WTC11 (cell line): Measurements from ENCODE around the gene NEAT1. TPM values are rescaled to one million over a fixed set of nuclear protein-coding genes. Genes with fewer than 3 reads are reported as not detected.
"Not testable (repeated sequence)": the region's sequence is repeated elsewhere in the genome, so short reads cannot be mapped to it uniquely, and the experiment has no call there.

Experiments used
- ATAC-seq: fragments of 200-7000 bp; cut with Tn5 transposase; 2 replicates; pipeline ENCODE4 v1.10.0; 2021; ENCODE audit warnings: mild to moderate bottlenecking, moderate library complexity
- CTCF ChIA-PET: fragments of 300-600 bp; sonication (Branson Sonifier 250); formaldehyde crosslinking; loops from one replicate; lab custom pipeline; 2021; ENCODE audit warnings: antibody characterized with exemption; lab: Charles Lee
- POLR2A ChIA-PET: fragments of 350-600 bp; sonication (Branson Sonifier 250); formaldehyde crosslinking; loops from one replicate; lab custom pipeline; 2021; ENCODE audit warnings: antibody characterized with exemption; lab: Charles Lee
- DNase-seq: peaks from one replicate; pipeline ENCODE4 v3.0.0; 2021; ENCODE audit warnings: low spot score
- H3K27ac Mint-ChIP-seq: 2 replicates; pipeline ENCODE4 v1.8.0; 2021; ENCODE audit warnings: mixed read lengths
- H3K27me3 Mint-ChIP-seq: 2 replicates; pipeline ENCODE4 v1.8.0; 2021; ENCODE audit warnings: low read depth, mild to moderate bottlenecking, moderate library complexity, mixed read lengths
- H3K36me3 Mint-ChIP-seq: 2 replicates; pipeline ENCODE4 v1.8.0; 2021; ENCODE audit warnings: mixed read lengths
- H3K4me1 Mint-ChIP-seq: 2 replicates; pipeline ENCODE4 v1.8.0; 2022; ENCODE audit warnings: mixed read lengths
- H3K4me3 Mint-ChIP-seq: 2 replicates; pipeline ENCODE4 v1.8.0; 2021; ENCODE audit warnings: mild to moderate bottlenecking, moderate library complexity, mixed read lengths
- H3K9me3 Mint-ChIP-seq: 2 replicates; pipeline ENCODE4 v1.8.0; 2021; ENCODE audit warnings: mixed read lengths
- CBFB ChIP-seq: sonication (generic); formaldehyde crosslinking; IDR thresholded peaks from 2 replicates; pipeline ENCODE4 v1.8.1; 2022; ENCODE audit warnings: mild to moderate bottlenecking, low read depth, missing genetic modification reagents
- CTCF ChIP-seq: fragments of 200-600 bp; IDR thresholded peaks from 2 replicates; pipeline ENCODE4 v1.8.0; 2022; ENCODE audit warnings: antibody characterized with exemption
- ELF4 ChIP-seq: sonication (generic); formaldehyde crosslinking; IDR thresholded peaks from 2 replicates; pipeline ENCODE4 v1.8.1; 2022; ENCODE audit warnings: low read depth, mild to moderate bottlenecking, moderate library complexity, missing genetic modification reagents
- FOXK1 ChIP-seq: sonication (generic); formaldehyde crosslinking; IDR thresholded peaks from 2 replicates; pipeline ENCODE4 v1.8.0; 2022; ENCODE audit warnings: mild to moderate bottlenecking, moderate library complexity, missing genetic modification reagents
- FOXP4 ChIP-seq: sonication (generic); formaldehyde crosslinking; IDR thresholded peaks from 2 replicates; pipeline ENCODE4 v1.8.0; 2022; ENCODE audit warnings: mild to moderate bottlenecking, missing genetic modification reagents
- HMGXB4 ChIP-seq: sonication (generic); formaldehyde crosslinking; IDR thresholded peaks from 2 replicates; pipeline ENCODE4 v1.8.1; 2023; ENCODE audit warnings: mild to moderate bottlenecking, moderate library complexity, missing genetic modification reagents
- MYBL2 ChIP-seq: sonication (generic); formaldehyde crosslinking; IDR thresholded peaks from 2 replicates; pipeline ENCODE4 v1.8.1; 2023; ENCODE audit warnings: mild to moderate bottlenecking, moderate library complexity, missing genetic modification reagents
- TCF7 ChIP-seq: sonication (generic); formaldehyde crosslinking; IDR thresholded peaks from 2 replicates; pipeline ENCODE4 v1.8.0; 2022; ENCODE audit warnings: mild to moderate bottlenecking, low read depth, missing genetic modification reagents, moderate library complexity
- TEAD4 ChIP-seq: sonication (generic); formaldehyde crosslinking; IDR thresholded peaks from 2 replicates; pipeline ENCODE4 v1.8.0; 2022; ENCODE audit warnings: mild to moderate bottlenecking, missing genetic modification reagents
- ZBTB21 ChIP-seq: sonication (generic); formaldehyde crosslinking; IDR thresholded peaks from 2 replicates; pipeline ENCODE4 v1.8.1; 2023; ENCODE audit warnings: mild to moderate bottlenecking, missing genetic modification reagents, borderline replicate concordance
- ZNF423 ChIP-seq: fragments of 250-450 bp; sonication (Bioruptor Pico); IDR thresholded peaks from 2 replicates; pipeline ENCODE4 v2.1.2; 2022; ENCODE audit warnings: mild to moderate bottlenecking, moderate library complexity
- total RNA-seq: library from RNA; stranded (reverse); gene quantifications from 3 replicates; pipeline ENCODE4 v1.2.3, GENCODE V29; 2021
- TF ChIP-seq, protein P1 (sequence below): fragments of 250-450 bp; sonication (Bioruptor Pico); IDR thresholded peaks from 2 replicates; pipeline ENCODE4 v1.8.0; 2021; ENCODE audit warnings: mild to moderate bottlenecking
- TF ChIP-seq, protein P2 (sequence below): sonication (generic); formaldehyde crosslinking; conservative IDR thresholded peaks from 2 replicates; pipeline ENCODE4 v1.8.1; 2023; ENCODE audit warnings: mild to moderate bottlenecking, low read depth, missing genetic modification reagents, moderate library complexity
- TF ChIP-seq, protein P3 (sequence below): sonication (generic); formaldehyde crosslinking; IDR thresholded peaks from 2 replicates; pipeline ENCODE4 v1.8.1; 2022; ENCODE audit warnings: mild to moderate bottlenecking, missing genetic modification reagents, moderate library complexity, borderline replicate concordance

The NEAT1 gene
- total RNA-seq, 1 experiment from 2014 or later: 38.1 TPM

DNA sequence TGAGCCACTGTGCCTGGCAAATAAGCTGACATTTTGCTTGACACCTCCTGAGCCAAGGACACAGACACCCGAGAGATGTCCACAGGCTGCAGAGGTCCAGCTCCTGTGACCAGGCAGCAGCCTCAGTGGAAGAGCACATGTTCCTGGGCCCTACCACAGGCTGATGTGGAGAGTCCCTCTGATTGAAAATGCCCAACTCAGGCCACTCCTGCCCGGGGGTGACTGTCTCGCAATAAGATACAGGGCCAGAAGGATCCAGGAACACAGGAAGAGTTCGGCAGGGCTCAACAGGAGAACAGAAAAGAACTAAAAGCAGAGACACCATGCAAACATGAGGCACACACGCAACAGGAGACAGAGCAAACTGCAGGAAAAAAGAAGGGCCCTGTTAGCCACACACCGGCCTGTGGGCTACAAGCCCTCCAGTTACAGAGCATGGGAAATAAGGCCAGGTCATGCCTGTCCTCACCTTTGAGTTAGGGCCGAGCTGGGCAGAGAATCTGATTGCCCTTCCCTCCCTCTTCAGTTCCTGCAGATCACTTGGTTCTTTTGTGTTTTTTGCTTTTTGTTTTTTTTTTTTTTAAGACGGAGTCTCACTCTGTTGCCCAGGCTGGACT, 47.9 kb downstream of the NEAT1 start (continued):
- TF ChIP-seq FOXP4 (CRISPR knock-in tag) (no peak), ZNF423 (CRISPR knock-in tag) (no peak), ELF4 (no peak), TEAD4 (CRISPR knock-in tag) (no peak)
- TF ChIP-seq, protein P1, sequence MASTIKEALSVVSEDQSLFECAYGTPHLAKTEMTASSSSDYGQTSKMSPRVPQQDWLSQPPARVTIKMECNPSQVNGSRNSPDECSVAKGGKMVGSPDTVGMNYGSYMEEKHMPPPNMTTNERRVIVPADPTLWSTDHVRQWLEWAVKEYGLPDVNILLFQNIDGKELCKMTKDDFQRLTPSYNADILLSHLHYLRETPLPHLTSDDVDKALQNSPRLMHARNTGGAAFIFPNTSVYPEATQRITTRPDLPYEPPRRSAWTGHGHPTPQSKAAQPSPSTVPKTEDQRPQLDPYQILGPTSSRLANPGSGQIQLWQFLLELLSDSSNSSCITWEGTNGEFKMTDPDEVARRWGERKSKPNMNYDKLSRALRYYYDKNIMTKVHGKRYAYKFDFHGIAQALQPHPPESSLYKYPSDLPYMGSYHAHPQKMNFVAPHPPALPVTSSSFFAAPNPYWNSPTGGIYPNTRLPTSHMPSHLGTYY (CRISPR knock-in tag): no peak
- TF ChIP-seq, all 79 proteins: peak for 0

DNA sequence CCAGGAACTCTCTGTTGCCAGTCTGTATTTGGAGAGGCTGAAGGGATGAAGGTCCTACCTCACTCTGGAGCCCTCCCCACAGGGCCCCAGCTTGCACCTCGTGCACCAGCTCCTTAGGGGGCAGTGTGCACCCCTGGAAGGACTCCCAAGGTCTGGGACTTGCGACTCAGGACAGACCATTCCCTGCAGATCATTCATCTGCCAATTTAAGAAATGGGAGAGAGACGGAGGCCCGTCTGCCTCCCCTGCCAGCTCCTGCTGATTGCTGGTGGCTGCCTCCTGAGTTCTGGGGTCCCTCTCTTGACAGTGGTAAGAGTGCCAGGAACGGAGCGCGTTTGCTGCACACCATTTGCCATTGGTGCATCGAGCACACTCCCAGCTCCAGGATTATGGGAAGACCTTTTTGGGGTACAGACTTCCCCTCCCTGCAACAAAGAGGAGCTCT, 48.9 kb downstream of the NEAT1 start:
- Mint-ChIP-seq H3K27ac (no peak overlapping the region), H3K36me3 (no peaks in the 10 kb centered on the region), H3K9me3 (no peaks in the 10 kb centered on the region), H3K4me3 (no peak overlapping the region), H3K4me1 (peaks cover 3% of the 10 kb centered on the region), H3K27me3 (peaks cover 10% of the 10 kb centered on the region)
- DNase-seq (peak; percentile 69), ATAC-seq (peak; percentile 87)
- ChIA-PET CTCF (interaction anchor here (0.6 to 10.8 kb wide), 20 partner anchors 8 to 142 kb away, joined by 3 to 224 read pairs (median 5); partner anchors contain the start of genes FAM89B, MALAT1, NEAT1 and ZNRD2), POLR2A (interaction anchor here (0.8 to 4.0 kb wide), 10 partner anchors 16 to 116 kb away, joined by 3 to 75 read pairs (median 8); partner anchors contain the start of genes MALAT1 and NEAT1)
- 0 out of 2 replicates have a peak, but pooled peaks have one; percentile 16 for TF ChIP-seq CTCF
- 0 out of 2 replicates have a peak, but pooled peaks have one; percentile 23 for TF ChIP-seq HMGXB4 (CRISPR knock-in tag)
- no peak for TF ChIP-seq CBFB

- H3K36me3 Mint-ChIP-seq, H3K4me3 Mint-ChIP-seq, H3K9me3 Mint-ChIP-seq, H3K27me3 Mint-ChIP-seq, H3K4me1 Mint-ChIP-seq, H3K27ac Mint-ChIP-seq, DNase-seq, ATAC-seq: not testable (repeated sequence)
- ChIA-PET CTCF (interaction anchor here (0.8 to 10.8 kb wide), 10 partner anchors 7 to 53 kb away, joined by 3 to 224 read pairs (median 9); partner anchors contain the start of gene NEAT1), POLR2A (interaction anchor here (0.9 to 4.0 kb wide), 9 partner anchors 15 to 35 kb away, joined by 3 to 75 read pairs (median 7); partner anchors contain the start of gene MALAT1)
Measured at GRCh38 chr11:65472588-65473277, 50.1 kb downstream of the NEAT1 start.

DNA sequence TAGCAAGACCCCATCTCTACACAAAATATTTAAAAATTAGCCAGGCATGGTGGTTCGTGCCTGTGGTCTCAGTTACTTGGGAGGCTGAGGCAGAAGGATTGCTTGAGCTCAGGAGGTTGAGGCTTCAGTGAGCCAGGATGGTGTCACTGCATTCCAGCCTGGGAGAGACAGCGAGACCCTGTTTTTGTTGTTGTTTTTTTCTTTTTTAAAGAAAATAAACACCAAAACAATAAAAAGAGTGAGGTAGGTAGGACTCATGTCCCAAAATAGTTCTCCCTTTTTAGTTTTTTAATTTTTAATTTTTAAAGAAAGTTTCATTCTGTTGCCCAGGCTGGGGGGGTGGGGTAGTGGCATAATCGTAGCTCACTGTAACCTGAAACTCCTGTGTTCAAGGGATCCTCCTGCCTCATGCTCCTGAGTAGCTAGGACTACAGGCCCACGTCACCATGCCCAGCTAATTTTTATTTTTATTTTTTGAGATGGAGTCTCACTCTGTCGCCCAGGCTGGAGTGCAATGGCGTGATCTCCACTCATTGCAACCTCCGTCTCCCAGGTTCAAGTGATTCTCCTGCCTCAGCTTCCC, 50.8 kb downstream of the NEAT1 start:
- no peak for ATAC-seq
- no peak for TF ChIP-seq FOXK1 (CRISPR knock-in tag)
- no peak for TF ChIP-seq ZBTB21
- TF ChIP-seq, protein P2, sequence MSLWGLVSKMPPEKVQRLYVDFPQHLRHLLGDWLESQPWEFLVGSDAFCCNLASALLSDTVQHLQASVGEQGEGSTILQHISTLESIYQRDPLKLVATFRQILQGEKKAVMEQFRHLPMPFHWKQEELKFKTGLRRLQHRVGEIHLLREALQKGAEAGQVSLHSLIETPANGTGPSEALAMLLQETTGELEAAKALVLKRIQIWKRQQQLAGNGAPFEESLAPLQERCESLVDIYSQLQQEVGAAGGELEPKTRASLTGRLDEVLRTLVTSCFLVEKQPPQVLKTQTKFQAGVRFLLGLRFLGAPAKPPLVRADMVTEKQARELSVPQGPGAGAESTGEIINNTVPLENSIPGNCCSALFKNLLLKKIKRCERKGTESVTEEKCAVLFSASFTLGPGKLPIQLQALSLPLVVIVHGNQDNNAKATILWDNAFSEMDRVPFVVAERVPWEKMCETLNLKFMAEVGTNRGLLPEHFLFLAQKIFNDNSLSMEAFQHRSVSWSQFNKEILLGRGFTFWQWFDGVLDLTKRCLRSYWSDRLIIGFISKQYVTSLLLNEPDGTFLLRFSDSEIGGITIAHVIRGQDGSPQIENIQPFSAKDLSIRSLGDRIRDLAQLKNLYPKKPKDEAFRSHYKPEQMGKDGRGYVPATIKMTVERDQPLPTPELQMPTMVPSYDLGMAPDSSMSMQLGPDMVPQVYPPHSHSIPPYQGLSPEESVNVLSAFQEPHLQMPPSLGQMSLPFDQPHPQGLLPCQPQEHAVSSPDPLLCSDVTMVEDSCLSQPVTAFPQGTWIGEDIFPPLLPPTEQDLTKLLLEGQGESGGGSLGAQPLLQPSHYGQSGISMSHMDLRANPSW (CRISPR knock-in tag): no peak
- TF ChIP-seq, protein P3, sequence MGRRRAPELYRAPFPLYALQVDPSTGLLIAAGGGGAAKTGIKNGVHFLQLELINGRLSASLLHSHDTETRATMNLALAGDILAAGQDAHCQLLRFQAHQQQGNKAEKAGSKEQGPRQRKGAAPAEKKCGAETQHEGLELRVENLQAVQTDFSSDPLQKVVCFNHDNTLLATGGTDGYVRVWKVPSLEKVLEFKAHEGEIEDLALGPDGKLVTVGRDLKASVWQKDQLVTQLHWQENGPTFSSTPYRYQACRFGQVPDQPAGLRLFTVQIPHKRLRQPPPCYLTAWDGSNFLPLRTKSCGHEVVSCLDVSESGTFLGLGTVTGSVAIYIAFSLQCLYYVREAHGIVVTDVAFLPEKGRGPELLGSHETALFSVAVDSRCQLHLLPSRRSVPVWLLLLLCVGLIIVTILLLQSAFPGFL (CRISPR knock-in tag): no peak
- TF ChIP-seq TCF7 (CRISPR knock-in tag): no peak
- TF ChIP-seq MYBL2 (CRISPR knock-in tag): no peak

More for the DNA sequence above, 50.8 kb downstream of the NEAT1 start:
- no peaks in the 10 kb centered on the region for H3K36me3 Mint-ChIP-seq
- H3K4me3 Mint-ChIP-seq: no peak overlapping the region
- no peaks in the 10 kb centered on the region for H3K9me3 Mint-ChIP-seq
- no peaks in the 10 kb centered on the region; the same call in 1 of the 2 replicates for H3K27me3 Mint-ChIP-seq
- no peak overlapping the region for H3K27ac Mint-ChIP-seq
- POLR2A ChIA-PET: interaction anchor here (0.6 to 4.0 kb wide), 7 partner anchors 14 to 1903 kb away, joined by 3 to 75 read pairs (median 3); partner anchors contain the start of gene MALAT1
- CTCF ChIA-PET: interaction anchor here (0.8 to 10.8 kb wide), 5 partner anchors 12 to 53 kb away, joined by 3 to 224 read pairs (median 4); partner anchors contain the start of gene NEAT1
- DNase-seq: no peak
- H3K4me1 Mint-ChIP-seq: peaks cover 11% of the 10 kb centered on the region
